Pulmonary artery endothelial cell (primary cell): Measurements from ENCODE around the gene HAUS5. TPM values are rescaled to one million over a fixed set of nuclear protein-coding genes. Genes with fewer than 3 reads are reported as not detected.

Experiments
- DNase-seq: peaks from one replicate; pipeline ENCODE4 v3.0.0-alpha.2; 2011; ENCODE audit warnings: low read depth, low spot score
- total RNA-seq: library from RNA; depleted of rRNA; stranded (reverse); fragments of >200 nt; gene quantifications from 2 replicates; pipeline ENCODE4 v1.2.3, GENCODE V29; 2014

HAUS5 gene
- total RNA-seq, 1 donor from 2014 or later = 9.4 TPM

DNA sequence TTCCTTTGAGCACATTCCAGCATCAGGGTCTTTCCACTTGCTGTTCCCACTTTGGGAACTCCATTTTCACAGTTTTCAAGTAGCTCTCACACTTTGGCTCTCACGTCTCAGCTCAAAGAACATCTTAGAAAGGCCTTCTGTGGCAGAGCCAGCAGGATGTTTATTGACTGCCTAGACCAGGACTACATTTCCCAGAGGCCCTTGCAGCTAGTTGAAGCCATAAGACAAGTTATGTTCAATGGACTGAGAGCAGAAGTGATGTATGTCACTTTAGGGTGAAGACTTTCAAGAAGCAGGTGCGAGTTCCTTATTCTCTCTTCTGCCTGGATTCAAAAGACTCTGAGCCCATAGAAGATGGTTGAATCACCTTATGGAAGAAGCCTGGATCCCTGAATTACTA, 4.3 kb upstream of the HAUS5 start:
- no peak for DNase-seq

DNA sequence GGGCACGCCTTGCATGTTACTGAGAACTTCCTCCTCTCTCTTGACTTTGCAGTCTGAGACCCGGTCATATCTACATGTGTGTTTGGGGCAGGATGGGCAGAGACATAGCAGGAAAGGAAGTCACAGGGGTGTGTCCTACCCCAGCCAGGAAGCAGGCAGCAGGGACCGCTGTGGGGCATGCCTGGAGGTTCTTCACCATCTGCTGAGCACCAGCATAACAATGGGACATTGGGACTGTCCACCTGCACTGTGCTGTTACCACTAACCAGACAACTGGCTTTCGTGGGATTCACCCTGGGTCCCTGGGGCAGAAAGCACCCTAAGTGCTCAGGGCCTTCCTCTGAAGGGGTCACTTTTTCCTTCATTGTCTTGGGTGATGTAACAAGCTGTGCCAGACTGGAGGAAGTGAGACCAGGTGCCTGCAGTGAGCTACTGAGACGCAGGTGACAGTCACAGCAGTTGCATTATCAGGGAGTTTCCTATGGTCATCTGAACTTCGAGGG, 2.6 kb upstream of the HAUS5 start:
- no peak for DNase-seq

DNA sequence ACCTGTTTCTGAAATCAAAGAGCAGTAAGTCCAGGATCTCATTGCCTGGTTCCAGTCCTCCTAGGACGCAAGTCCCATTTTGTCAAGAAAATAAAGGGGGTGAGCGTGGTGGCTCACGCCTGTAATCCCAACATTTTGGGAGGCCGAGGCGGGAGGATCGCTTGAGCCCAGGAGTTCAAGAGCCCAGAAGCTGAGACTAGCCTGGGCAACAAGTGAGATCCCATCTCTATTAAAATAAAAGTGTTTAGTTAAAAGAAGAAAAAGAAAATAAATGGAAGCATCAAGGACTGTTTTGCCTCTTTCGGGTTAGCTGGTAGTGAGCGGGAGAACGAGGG, 344 bp upstream of the HAUS5 start:
- no peak for DNase-seq

DNA sequence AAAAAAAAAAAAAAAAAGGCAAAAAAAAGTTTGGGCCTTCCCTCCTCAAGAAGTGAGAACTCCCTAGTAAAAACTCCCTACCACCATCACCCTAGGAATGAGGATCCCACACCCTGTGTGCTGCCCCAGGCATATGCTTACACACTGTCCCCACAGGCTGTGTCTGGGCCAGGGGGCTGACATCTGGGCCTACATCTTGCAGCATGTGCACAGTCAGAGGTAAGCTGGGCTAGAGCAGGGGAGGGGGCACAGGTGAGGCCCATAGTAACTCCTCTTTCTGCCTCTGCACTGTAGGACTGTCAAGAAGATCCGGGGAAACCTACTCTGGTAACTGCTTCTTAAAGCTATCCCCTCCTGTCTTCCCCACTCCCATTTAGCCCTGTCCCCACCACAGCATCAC, 1.0 kb downstream of the HAUS5 start:
- DNase-seq = no peak

DNA sequence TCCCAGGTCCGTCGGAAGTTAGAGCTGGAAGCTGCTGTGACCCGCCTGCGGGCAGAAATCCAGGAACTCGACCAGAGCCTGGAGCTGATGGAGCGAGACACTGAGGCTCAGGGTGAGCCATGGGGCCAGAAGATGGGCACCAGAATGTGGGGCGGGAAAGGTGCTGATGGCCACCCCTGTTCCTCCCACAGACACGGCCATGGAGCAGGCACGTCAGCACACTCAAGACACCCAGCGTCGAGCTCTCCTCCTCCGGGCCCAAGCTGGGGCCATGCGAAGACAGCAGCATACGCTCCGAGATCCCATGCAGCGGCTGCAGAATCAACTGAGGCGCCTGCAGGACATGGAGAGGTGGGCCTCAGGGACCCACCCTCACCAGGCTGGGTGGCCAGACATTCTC, 2.5 kb downstream of the HAUS5 start:
- DNase-seq = no peak

DNA sequence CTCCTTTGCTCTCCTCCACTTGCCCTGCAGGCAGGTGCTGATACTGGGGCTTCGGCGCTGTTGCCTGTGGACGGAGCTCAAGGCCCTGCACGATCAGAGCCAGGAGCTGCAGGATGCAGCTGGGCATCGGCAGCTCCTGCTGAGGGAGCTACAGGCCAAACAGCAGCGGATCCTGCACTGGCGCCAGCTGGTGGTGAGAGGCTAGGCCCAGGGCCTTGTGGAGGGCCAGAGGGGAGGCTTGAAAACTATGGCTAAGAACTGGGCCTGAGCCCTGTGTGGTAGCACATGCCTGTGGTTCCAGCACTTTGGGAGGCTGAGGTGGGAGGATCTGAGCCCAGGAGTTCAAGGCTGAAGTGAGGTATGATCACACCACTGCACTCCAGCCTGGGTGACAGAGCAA, 6.3 kb downstream of the HAUS5 start:
- DNase-seq = no peak

DNA sequence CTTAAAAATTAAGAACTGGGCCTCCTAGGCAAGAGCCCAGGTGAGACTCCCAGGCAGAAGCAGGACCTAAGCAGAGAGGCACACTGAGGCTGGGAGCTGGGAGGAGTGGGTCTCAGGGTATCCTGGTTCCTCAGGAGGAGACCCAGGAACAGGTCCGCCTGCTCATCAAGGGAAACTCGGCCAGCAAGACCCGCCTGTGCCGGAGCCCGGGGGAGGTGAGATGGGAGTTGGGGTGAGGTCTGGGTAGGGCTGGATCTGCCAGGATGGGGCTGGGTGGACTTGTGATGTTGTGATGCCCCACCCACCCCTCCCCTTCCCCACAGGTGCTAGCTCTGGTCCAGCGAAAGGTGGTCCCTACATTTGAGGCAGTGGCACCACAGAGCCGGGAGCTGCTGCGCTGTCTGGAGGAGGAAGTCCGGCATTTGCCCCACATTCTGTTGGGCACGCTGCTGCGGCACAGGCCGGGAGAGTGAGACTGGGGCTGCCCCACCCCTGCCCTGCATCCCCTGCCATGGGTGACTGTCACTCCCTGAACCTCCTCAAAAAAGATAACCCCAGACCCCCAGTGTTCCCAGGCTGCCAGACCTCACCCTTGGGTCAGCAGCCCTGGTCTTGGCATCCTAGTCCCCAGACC, 6.9 kb downstream of the HAUS5 start:
- no peak for DNase-seq

DNA sequence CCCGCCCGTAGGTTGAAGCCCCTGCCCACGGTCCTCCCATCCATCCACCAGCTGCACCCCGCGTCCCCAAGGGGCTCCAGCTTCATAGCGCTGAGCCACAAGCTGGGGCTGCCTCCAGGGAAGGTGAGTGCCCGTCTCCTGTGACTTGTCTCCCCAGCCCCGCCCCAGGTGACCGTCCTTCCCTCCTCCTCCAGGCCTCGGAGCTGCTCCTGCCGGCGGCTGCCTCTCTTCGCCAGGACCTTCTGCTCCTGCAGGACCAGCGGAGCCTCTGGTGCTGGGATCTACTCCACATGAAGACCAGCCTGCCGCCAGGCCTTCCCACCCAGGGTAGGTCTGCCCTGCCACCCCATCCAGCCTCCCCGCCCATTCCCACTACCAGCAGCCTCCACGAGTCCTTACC, 7.5 kb downstream of the HAUS5 start:
- no peak for DNase-seq

DNA sequence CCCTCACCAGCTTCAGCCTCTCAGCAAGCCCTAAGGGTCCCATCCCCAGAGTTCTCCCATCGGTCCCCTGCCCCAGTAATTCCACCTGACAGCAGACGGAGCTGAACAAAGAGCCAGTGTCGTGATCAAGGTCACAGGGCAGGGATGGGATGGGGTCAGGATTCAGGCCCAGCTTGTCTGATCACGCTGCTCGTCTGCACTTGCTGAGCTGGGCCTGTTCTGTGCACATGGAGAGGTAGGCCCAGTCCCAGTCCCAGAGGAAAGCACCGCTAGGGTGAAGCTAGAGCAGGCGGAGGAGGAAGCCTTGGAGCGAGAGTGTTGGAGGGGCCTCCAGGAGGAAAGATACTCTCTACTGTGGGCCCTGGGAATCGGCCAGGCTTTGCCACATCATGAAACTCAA, 9.2 kb downstream of the HAUS5 start:
- DNase-seq = no peak

DNA sequence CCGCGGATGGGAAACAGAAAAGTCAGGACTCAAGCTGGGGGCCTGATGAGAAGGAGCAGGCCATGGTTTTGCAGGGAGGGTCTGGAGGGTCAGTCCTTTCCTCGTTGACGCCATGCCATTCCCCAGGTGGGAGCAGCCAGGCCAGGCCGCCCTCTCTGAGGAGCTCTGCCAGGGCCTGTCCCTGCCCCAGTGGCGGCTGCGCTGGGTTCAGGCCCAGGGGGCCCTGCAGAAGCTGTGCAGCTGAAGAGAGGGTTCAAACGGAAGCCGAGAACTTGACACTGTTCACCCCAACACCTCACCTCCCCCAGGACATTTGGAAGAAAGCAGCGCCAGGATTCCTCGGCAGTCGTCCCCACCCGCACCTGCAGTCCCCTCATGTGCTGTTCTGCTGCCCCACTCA, 10.2 kb downstream of the HAUS5 start:
- no peak for DNase-seq

DNA sequence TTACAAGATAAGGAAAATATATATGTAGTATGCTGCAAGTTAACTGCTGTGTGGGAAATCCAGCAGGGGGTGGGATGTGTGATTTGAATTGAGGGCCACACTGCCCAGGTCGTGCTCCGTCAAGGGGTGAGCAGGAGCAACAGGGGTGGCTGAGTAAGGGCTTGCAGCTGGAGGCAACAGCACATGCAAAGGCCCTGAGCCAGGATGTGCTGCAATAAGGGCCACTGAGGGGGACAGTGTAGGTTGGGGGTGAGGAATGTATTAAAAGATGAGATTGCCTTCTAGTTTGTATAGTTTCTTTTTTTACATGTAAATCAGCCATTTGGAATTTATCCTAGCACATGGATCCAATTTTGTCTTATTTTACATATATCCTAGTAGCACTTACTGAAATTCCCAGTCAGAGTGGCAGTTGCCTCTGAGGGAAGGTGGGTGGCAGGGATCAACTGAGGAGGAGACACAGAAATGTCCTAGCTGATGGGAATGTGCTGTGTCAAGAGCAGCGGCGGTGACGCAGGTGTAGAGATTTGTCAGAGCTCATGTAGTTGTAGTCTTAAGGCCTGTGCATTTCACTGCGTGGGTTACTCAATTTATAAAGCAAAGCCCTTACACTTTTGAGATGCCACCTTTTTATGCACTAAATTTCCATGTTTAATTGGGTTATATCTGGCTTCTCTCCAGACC, 10.9 kb downstream of the HAUS5 start:
- DNase-seq = no peak

DNA sequence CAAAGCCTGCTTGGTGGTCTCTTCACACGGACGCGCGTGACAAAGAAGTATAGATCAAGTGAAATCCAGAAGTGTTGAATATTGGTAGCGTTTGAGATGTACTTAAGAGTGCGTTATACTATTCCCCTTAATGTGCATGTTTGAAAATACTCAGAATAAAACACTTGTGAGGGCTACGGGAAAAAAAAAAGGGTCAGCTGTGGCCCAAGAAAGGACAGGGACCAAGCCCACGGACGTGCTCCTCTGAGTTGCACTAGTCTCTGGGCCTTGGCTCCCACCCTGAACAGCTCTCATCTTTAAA, 15.7 kb downstream of the HAUS5 start:
- no peak for DNase-seq

DNA sequence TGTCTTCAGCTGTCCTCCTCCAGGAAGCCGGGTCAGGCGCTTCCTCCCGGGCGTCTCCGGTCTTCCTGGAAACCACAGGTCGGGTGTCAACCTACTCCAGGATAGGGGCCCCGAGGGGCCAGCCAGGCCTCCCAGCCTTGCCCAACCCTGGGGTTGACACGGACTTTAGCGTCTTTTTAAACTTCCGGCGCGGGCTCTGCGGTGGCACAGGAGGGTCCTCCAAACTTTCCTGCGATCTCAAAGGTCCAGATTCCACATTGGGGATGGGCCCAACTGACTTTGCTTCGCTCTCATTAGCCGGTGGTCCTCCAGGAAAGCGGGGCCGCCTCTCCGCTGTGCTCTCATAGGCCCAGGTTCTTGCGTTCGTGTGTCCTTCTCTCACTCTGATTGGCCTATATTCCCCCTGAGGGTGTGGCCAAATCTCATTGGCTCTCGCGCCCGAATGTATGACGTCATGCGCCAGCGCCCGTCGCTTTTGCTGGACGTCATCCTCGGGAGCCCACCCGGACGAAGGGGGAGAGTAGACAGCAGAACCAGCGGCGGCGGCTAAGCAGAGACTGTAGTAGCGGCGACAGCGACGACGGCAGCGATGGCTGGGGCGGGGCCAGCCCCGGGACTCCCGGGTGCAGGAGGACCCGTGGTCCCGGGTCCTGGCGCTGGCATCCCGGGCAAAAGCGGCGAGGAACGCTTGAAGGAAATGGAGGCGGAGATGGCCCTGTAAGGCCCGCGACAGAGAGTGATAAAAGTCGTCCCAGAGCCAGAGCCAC, 16.2 kb downstream of the HAUS5 start, which contains the start of gene RBM42:
Gene RBM42 (plus strand): TSS at position 472 of the 767 bp plus-strand sequence. CDS start 118 bp downstream, at position 590.
- DNase-seq = peak; percentile 95

DNA sequence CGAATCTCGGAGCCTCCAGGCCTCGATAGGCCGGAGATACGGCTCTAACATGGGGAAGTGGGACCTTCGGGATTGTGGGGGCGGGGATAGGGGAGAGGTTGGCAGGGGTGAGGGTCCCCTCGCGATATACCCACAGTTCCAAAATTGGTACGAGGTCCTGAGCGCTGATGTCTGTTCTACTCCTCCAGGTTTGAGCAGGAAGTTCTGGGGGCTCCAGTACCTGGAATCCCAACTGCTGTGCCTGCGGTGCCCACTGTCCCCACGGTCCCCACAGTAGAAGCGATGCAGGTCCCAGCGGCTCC, 16.7 kb downstream of the HAUS5 start:
- DNase-seq = no peak

DNA sequence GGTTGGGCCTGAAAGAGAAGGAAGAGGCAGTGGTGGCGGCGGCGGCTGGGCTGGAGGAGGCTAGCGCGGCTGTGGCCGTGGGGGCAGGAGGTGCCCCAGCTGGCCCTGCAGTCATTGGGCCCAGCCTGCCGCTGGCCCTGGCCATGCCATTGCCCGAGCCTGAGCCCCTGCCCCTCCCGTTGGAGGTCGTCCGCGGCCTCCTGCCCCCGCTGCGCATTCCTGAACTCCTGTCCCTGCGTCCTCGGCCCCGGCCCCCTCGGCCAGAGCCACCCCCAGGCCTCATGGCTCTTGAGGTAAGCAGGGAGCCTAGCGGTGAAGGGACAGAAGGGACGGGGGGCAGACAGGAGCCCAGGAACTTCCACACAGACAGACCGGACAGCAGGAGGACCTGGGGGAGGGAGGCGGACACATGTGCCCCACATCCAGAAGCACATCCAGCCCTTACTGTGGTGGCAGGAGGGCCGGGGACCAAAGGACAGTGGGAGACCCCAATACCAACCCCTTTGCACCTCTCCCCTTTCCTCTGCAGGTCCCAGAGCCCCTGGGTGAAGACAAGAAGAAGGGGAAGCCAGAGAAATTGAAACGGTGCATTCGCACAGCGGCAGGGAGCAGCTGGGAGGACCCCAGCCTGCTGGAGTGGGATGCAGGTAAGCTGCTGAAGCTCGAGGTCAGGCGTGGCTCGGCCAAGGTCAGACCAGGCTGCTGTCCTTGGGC, 21.3 kb downstream of the HAUS5 start:
- no peak for DNase-seq

DNA sequence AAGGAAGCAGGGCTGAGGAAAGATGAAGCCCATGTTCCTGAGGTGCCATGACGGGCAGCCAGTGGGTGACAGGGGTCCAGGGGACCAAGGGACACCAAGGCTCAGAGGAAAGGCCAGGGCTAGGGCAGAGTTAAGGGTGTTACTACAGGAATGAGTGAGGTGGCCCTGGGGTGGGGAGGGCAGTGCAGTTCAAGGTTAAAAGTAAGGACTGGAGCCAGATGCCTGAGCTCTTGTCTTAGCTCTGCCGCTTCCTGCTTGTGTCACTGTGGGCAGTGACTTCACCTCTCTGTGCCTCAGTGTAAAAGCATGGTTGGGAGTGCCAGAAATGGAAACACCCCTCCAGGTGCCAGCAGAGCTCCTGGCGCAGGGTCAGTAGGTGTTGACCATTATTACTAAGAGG, 24.1 kb downstream of the HAUS5 start:
- no peak for DNase-seq

DNA sequence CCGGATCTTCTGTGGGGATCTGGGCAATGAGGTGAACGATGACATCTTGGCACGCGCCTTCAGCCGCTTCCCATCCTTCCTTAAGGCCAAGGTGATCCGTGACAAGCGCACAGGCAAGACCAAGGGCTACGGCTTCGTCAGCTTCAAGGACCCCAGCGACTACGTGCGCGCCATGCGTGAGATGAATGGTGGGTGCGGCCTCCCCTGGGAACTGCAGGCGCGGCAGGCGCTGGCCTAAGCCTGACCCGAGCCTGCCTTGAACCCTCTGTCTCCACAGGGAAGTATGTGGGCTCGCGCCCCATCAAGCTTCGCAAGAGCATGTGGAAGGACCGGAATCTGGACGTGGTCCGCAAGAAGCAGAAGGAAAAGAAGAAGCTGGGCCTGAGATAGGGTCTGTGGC, 24.6 kb downstream of the HAUS5 start:
- DNase-seq = no peak

DNA sequence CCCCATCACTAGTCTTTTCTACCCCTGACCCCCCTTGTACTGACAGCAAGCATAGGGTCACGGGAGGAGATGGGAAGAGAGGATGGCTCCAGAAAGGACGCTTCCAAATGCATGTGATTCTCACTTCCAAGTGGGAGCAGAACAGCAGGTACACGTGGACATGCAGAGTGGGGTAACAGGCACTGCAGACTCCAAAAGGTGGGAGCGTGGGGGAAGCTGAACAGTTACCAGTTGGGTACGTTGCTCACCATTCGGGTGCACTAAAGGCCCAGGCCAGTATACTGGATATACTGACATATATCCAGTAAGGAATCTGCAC, 26.7 kb downstream of the HAUS5 start:
- no peak for DNase-seq

DNA sequence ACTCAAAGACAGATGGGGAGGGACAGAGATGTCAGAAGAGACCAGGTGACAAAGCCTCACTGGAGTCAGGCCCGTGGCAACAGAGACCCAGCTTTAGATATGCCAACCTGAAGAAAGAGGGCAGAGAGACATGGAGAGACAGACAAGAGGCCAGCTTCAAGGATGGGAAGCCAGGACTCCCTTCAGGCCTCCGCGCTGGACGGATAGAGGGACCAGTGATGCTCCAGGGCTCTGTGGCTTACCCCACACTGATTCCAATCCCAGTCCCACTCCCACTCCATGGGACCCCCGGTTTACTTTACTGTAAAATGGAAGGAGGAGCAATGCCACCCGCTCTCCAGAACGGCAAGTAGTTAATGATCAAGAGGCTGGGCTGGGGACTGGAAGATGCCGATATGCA, 27.3 kb downstream of the HAUS5 start:
- DNase-seq = no peak

DNA sequence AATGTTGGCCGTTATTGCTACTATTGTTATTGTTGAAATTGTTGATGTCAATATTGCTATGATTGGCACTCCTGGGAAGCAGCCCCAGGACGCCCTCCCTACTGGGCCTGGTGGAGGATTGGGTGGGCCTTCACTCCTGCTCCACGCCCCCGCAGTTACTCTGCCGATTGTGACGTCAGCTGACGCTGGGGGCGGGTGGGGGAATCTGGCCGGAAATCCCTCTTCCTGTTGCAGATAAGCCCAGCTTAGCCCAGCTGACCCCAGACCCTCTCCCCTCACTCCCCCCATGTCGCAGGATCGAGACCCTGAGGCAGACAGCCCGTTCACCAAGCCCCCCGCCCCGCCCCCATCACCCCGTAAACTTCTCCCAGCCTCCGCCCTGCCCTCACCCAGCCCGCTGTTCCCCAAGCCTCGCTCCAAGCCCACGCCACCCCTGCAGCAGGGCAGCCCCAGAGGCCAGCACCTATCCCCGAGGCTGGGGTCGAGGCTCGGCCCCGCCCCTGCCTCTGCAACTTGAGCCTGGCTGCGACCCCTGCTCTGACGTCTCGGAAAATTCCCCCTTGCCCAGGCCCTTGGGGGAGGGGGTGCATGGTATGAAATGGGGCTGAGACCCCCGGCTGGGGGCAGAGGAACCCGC, 29.1 kb downstream of the HAUS5 start, which contains the start of gene ETV2:
Gene ETV2 (plus strand): TSS at position 231 of the 637 bp plus-strand sequence. CDS start 716 bp downstream, outside the sequence.
- DNase-seq = no peak

DNA sequence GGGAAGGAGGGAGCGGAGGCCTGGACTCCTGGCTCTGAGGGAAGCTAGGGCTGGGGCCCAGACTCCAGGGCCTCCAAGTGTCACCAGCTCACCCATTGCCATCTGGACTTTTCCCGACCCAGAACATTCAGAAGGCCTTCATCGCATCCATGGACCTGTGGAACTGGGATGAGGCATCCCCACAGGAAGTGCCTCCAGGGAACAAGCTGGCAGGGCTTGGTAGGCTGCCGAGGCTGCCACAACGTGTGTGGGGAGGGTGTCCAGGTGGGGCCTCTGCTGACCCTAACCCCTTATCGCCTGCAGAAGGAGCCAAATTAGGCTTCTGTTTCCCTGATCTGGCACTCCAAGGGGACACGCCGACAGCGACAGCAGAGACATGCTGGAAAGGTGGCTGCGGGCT, 29.8 kb downstream of the HAUS5 start:
- no peak for DNase-seq

DNA sequence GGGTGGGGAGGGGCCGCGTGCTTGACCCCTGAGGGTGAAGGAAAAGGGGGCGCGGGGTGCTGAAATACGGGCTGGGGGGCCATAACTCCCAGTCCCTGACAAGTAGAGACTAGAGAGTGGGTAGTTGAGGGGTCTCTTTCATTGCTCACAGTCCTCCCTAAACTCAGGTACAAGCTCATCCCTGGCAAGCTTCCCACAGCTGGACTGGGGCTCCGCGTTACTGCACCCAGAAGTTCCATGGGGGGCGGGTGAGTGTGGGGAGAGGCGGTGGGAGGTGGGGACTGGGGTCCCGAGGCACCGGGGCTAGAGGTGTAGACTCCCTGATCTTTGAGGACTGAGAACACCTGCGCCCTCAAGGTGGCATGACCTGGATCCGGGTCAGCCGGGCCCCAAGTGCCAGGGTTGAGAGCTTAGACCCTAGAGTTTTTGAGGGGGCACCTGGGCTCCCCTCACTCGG, 30.3 kb downstream of the HAUS5 start:
- no peak for DNase-seq
